Hepatocyte (in vitro differentiated cells): ENCODE results near the gene ARL3. TPM values are rescaled to one million over a fixed set of nuclear protein-coding genes. Genes with fewer than 3 reads are reported as not detected.

Experiments used
- DNase-seq: peaks from one replicate; pipeline ENCODE4 v3.0.0-alpha.2; 2016; ENCODE audit warnings: low spot score
- H2AFZ ChIP-seq: fragments of 200-600 bp; sonication (generic); 2 replicates; pipeline ENCODE4 v1.6.0; 2016; ENCODE audit warnings: antibody characterized with exemption, mild to moderate bottlenecking
- H3K27ac ChIP-seq: fragments of 200-600 bp; sonication (generic); 2 replicates; pipeline ENCODE4 v1.5.1; 2016; ENCODE audit warnings: mild to moderate bottlenecking
- H3K27me3 ChIP-seq: fragments of 200-600 bp; sonication (generic); 2 replicates; pipeline ENCODE4 v1.6.1; 2016
- H3K36me3 ChIP-seq: fragments of 200-600 bp; sonication (generic); replicated peaks from 2 replicates; pipeline ENCODE4 v1.5.1; 2016; ENCODE audit warnings: low read depth; ENCODE audit not compliant: insufficient read depth
- H3K4me1 ChIP-seq: fragments of 200-600 bp; sonication (generic); 2 replicates; pipeline ENCODE4 v1.5.1; 2016; ENCODE audit warnings: mild to moderate bottlenecking, moderate library complexity; ENCODE audit not compliant: insufficient read depth
- H3K4me2 ChIP-seq: fragments of 200-600 bp; sonication (generic); 2 replicates; pipeline ENCODE4 v1.6.0; 2016
- H3K4me3 ChIP-seq: fragments of 200-600 bp; sonication (generic); 2 replicates; pipeline ENCODE4 v1.5.1; 2016; ENCODE audit warnings: mild to moderate bottlenecking
- H3K79me2 ChIP-seq: fragments of 200-600 bp; sonication (generic); 2 replicates; pipeline ENCODE4 v1.6.0; 2017; ENCODE audit warnings: mild to moderate bottlenecking
- H3K9me2 ChIP-seq: fragments of 200-600 bp; sonication (generic); replicated peaks from 2 replicates; pipeline ENCODE4 v1.6.0; 2017; ENCODE audit warnings: mild to moderate bottlenecking; ENCODE audit not compliant: insufficient read depth
- H3K9me3 ChIP-seq: fragments of 200-600 bp; sonication (generic); 2 replicates; pipeline ENCODE4 v1.5.1; 2016; ENCODE audit warnings: low read depth, mild to moderate bottlenecking
- H4K20me1 ChIP-seq: fragments of 200-600 bp; sonication (generic); 2 replicates; pipeline ENCODE4 v1.6.0; 2016; ENCODE audit warnings: mild to moderate bottlenecking; ENCODE audit not compliant: insufficient read depth, poor library complexity, severe bottlenecking
- EZH2 ChIP-seq: fragments of 200-600 bp; sonication (generic); IDR thresholded peaks from 2 replicates; pipeline ENCODE4 v1.6.1; 2016; ENCODE audit warnings: antibody characterized with exemption, mild to moderate bottlenecking, borderline replicate concordance
- EZH2phosphoT487 ChIP-seq: fragments of 200-600 bp; sonication (generic); IDR thresholded peaks from one replicate; pipeline ENCODE4 v1.6.1; 2018; ENCODE audit warnings: antibody characterized with exemption, mild to moderate bottlenecking, low read depth, moderate library complexity; ENCODE audit not compliant: unreplicated experiment, severe bottlenecking
- WGBS: methylation state at CpG from one replicate; pipeline ENCODE4 v1.1.6; 2016; ENCODE audit warnings: low lambda C conversion rate; ENCODE audit errors: missing lambda C conversion rate; 5-methylcytosine and 5-hydroxymethylcytosine counted together
- polyA plus RNA-seq: library from polyadenylated mRNA; unstranded; fragments of >200 nt; fragmentation: Nextera tagmentation; extraction: Ambion mirVana; gene quantifications from 2 replicates; pipeline ENCODE4 v1.2.1, GENCODE V29; 2016
- total RNA-seq: library from RNA; depleted of rRNA; stranded (reverse); fragments of >200 nt; gene quantifications from 2 replicates; pipeline ENCODE4 v1.2.3, GENCODE V29; 2014
- TF ChIP-seq, protein P1 (sequence below): fragments of 200-600 bp; sonication (generic); IDR thresholded peaks from 2 replicates; pipeline ENCODE4 v1.5.1; 2016; ENCODE audit warnings: antibody characterized with exemption, mild to moderate bottlenecking; ENCODE audit not compliant: poor library complexity

Gene ARL3
- total and polyA plus RNA-seq, 2 experiments from 2014 or later = 6.4 to 16.5 TPM

DNA sequence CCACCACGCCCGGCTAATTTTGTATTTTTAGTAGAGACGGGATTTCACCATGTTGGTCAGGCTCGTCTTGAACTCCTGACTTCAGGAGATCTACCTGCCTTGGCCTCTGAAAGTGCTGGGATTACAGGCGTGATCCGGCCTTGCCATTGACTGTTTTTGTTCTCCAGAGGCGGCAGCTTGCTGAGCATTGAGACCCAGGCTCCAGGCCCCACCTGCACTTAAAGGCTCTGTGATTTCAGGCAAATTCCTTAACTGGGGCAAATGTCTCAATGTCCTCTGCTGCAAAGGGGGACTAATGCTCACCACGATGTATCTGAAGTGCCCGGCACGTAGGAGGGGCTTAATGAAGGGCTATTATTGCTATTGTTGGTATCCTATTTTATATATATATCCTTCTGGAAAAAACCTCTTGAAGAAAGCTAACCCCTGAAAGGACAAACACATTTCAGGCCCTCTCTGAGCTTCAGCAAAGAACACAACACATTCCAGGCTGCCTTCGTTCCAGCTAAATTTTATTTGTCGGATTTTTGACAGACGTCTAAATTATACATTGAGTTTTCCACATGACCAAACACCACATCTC lies 40.9 kb downstream of the ARL3 start:
- Histone ChIP-seq H3K4me3 (no peak overlapping the region), H3K4me2 (peak overlapping the region; percentile 69), H3K36me3 (no peaks in the 10 kb centered on the region), H4K20me1 (no peaks in the 10 kb centered on the region), H3K4me1 (peaks cover 61% of the 10 kb centered on the region), H3K27me3 (no peaks in the 10 kb centered on the region), H3K27ac (peak overlapping the region; percentile 93), H3K79me2 (no peaks in the 10 kb centered on the region), H2AFZ (no peak overlapping the region), H3K9me2 (no peaks in the 10 kb centered on the region), H3K9me3 (no peaks in the 10 kb centered on the region)
- 82% methylated on average over 13 of the region's 13 CpGs for WGBS
- DNase-seq = no peak
- TF ChIP-seq, protein P1, sequence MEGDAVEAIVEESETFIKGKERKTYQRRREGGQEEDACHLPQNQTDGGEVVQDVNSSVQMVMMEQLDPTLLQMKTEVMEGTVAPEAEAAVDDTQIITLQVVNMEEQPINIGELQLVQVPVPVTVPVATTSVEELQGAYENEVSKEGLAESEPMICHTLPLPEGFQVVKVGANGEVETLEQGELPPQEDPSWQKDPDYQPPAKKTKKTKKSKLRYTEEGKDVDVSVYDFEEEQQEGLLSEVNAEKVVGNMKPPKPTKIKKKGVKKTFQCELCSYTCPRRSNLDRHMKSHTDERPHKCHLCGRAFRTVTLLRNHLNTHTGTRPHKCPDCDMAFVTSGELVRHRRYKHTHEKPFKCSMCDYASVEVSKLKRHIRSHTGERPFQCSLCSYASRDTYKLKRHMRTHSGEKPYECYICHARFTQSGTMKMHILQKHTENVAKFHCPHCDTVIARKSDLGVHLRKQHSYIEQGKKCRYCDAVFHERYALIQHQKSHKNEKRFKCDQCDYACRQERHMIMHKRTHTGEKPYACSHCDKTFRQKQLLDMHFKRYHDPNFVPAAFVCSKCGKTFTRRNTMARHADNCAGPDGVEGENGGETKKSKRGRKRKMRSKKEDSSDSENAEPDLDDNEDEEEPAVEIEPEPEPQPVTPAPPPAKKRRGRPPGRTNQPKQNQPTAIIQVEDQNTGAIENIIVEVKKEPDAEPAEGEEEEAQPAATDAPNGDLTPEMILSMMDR = no peak
- TF ChIP-seq EZH2 = no peak
- no peak for TF ChIP-seq EZH2phosphoT487

DNA sequence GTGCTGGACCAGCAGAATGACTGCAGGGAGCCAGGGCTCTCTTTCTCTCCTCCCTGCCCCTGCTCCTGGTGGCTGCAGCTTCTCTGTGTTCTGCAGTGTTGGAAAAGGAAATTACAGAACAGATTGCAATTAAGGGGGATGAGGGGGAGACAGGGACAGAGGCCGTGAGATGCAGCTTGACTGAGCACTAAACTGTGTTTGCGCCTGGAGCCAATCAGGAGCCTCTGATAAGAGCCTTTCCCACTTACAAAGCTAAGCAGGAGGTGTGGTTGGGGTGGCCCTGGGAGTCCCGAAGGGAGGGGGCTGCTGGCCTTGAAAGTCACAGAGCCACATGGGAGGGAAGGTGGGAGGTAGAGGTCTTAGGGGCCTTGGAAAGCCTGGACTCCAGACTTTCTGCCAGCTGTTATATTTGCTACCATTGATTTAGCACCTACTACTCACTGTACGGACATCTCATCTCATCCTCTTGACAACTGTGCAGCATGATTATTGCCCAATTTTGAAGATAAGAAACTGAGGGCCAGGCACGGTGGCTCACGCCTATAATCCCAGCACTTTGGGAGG lies 43.2 kb downstream of the ARL3 start:
- H3K4me3 ChIP-seq = no peak overlapping the region
- H3K27me3 ChIP-seq = no peaks in the 10 kb centered on the region
- H4K20me1 ChIP-seq = no peaks in the 10 kb centered on the region
- WGBS = 42% methylated on average over 6 of the region's 6 CpGs
- H3K79me2 ChIP-seq = no peaks in the 10 kb centered on the region
- DNase-seq = no peak
- TF ChIP-seq, protein P1 = no peak
- TF ChIP-seq EZH2phosphoT487 (no peak), EZH2 (no peak)
- H3K27ac ChIP-seq = no peak overlapping the region
- H3K4me1 ChIP-seq = peaks cover 37% of the 10 kb centered on the region
- no peaks in the 10 kb centered on the region for H3K9me3 ChIP-seq
- H3K4me2 ChIP-seq = no peak overlapping the region
- H2AFZ ChIP-seq = no peak overlapping the region
- H3K9me2 ChIP-seq = no peaks in the 10 kb centered on the region
- H3K36me3 ChIP-seq = no peaks in the 10 kb centered on the region

DNA sequence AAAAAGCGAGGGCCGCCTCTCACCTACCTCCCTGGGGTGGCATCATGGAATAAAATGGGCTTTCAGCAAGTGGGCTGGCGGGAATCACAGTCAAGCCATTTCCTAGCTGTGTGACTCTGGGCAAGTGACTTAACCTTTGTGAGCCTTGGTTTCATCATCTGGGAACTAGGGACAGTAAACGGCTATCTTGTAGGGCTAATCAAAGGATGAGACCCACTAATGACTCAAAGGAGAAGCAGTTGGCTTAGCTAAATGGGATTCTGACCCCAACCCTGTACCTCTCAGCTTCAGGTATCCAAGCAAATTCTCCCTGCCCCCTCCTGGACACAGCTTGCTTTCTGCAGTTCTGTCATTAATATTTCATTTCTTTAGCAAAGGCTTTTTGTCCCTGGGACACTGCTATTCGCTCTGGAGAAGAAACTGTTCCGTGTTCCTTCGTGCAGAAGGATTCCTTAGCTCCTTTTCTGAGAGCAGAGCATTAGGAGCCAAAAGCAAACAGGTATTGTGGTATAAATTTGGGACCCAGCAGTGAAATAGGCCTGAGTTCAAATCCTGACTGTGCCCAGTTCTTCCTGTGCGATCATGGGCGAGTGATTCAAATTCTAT lies 44.0 kb downstream of the ARL3 start:
- H3K4me1 ChIP-seq = peaks cover 29% of the 10 kb centered on the region
- H3K9me3 ChIP-seq = no peaks in the 10 kb centered on the region
- H3K4me2 ChIP-seq = no peak overlapping the region
- H4K20me1 ChIP-seq = no peaks in the 10 kb centered on the region
- H2AFZ ChIP-seq = no peak overlapping the region
- WGBS = 83% methylated on average over 9 of the region's 9 CpGs
- H3K36me3 ChIP-seq = no peaks in the 10 kb centered on the region
- TF ChIP-seq EZH2phosphoT487 (no peak), EZH2 (no peak)
- TF ChIP-seq, protein P1 = no peak
- H3K27me3 ChIP-seq = no peaks in the 10 kb centered on the region
- no peak overlapping the region for H3K4me3 ChIP-seq
- H3K27ac ChIP-seq = no peak overlapping the region
- DNase-seq = no peak
- H3K79me2 ChIP-seq = no peaks in the 10 kb centered on the region
- H3K9me2 ChIP-seq = no peaks in the 10 kb centered on the region
